Mucosa of descending colon (tissue), 3 donors: ENCODE data around the gene F12. TPM values are rescaled to one million over a fixed set of nuclear protein-coding genes. Genes with fewer than 3 reads are reported as not detected.
"Not testable (repeated sequence)": the region's sequence is repeated elsewhere in the genome, so short reads cannot be mapped to it uniquely, and the experiment has no call there.

Experiments
- ATAC-seq: fragments of 200-7000 bp; cut with Tn5 transposase; one replicate; pipeline ENCODE4 v1.9.1; 2020; ENCODE audit warnings: mild to moderate bottlenecking, moderate library complexity
- DNase-seq, 3 donors: peaks; one replicate each; pipeline ENCODE4 v3.0.0-alpha.2; 2020
- H3K36me3 ChIP-seq: fragments of 200-600 bp; one replicate; pipeline ENCODE4 v1.8.0; 2021; ENCODE audit warnings: low read depth, mild to moderate bottlenecking
- H3K4me1 ChIP-seq: fragments of 200-600 bp; one replicate; pipeline ENCODE4 v1.8.0; 2021; ENCODE audit warnings: low read depth, mild to moderate bottlenecking
- H3K4me3 ChIP-seq: fragments of 200-600 bp; one replicate; pipeline ENCODE4 v1.8.0; 2021; ENCODE audit warnings: mild to moderate bottlenecking
- H3K9me3 ChIP-seq: fragments of 200-600 bp; one replicate; pipeline ENCODE4 v1.8.0; 2021; ENCODE audit warnings: mild to moderate bottlenecking
- CTCF ChIP-seq: fragments of 200-600 bp; IDR thresholded peaks from one replicate; pipeline ENCODE4 v1.8.0; 2022; ENCODE audit warnings: antibody characterized with exemption, mild to moderate bottlenecking
- intact Hi-C, 2 donors: fragments of 100-400 bp; cut with DNase I in 1 of 2; cut with micrococcal nuclease in 1 of 2; formaldehyde crosslinking; loops; one replicate each; pipeline versions ENCODE4 v1.11.0 to v1.11.1; 2022; cut with DNase I, micrococcal nuclease
- total RNA-seq, 3 donors: library from RNA; stranded (reverse); fragmentation: NEBNext Ultra II Directional in 2 of 3; extraction: Animal tissue kit (Norgen Biotek cat#: 25700) in 2 of 3; gene quantifications; one replicate each; pipeline versions ENCODE4 v1.2.1 to v1.2.4, GENCODE V29; 2021 to 2023
- donor health status: DM: no; HTN: no; CAD: no; lungs with moderate emphysema.
- donor health status: DM: no; HTN: no; CAD: no.
- donor health status: DM: no; HTN: yes; CAD: no.

F12 gene
- total RNA-seq, 3 donors from 2014 or later: 3.0 to 9.2 (median 7.0) TPM

- no peak for TF ChIP-seq CTCF
- intact Hi-C loops: no loop called here
- H3K36me3 ChIP-seq: no peaks in the 10 kb centered on the region
- DNase-seq (no peak), ATAC-seq (peak; percentile 38)
- no peak overlapping the region for H3K4me3 ChIP-seq
- no peaks in the 10 kb centered on the region for H3K9me3 ChIP-seq
- no peaks in the 10 kb centered on the region for H3K4me1 ChIP-seq
Observed at GRCh38 chr5:177378884-177379883, 30.2 kb downstream of the F12 start.

GRCh38 chr5:177377851-177378776, 31.2 kb downstream of the F12 start:
- H3K4me1 ChIP-seq: no peaks in the 10 kb centered on the region

GRCh38 chr5:177376107-177376506, 33.3 kb downstream of the F12 start:
- Histone ChIP-seq H3K4me1 (peaks cover 3% of the 10 kb centered on the region), H3K4me3 (no peak overlapping the region), H3K9me3 (no peaks in the 10 kb centered on the region), H3K36me3 (no peaks in the 10 kb centered on the region)
- no peak for DNase-seq
- TF ChIP-seq CTCF: no peak
- intact Hi-C loops: no loop called here
- no peak for ATAC-seq

More at GRCh38 chr5:177377851-177378776, 31.2 kb downstream of the F12 start:
- no peak for TF ChIP-seq CTCF
- DNase-seq (no peak), ATAC-seq (no peak)
- intact Hi-C loops: no loop called here
- Histone ChIP-seq H3K36me3 (no peaks in the 10 kb centered on the region), H3K9me3 (no peaks in the 10 kb centered on the region), H3K4me3 (no peak overlapping the region)

- H3K36me3 ChIP-seq, ATAC-seq: not testable (repeated sequence)
Observed at GRCh38 chr5:177375516-177375915, 33.8 kb downstream of the F12 start.

GRCh38 chr5:177374211-177374610, 35.2 kb downstream of the F12 start:
- intact Hi-C loops: no loop called here
- Histone ChIP-seq H3K4me3 (no peak overlapping the region), H3K4me1 (peaks cover 8% of the 10 kb centered on the region), H3K9me3 (no peaks in the 10 kb centered on the region), H3K36me3 (no peaks in the 10 kb centered on the region)
- ATAC-seq (no peak), DNase-seq (no peak)
- TF ChIP-seq CTCF: no peak

More at GRCh38 chr5:177375516-177375915, 33.8 kb downstream of the F12 start:
- H3K9me3 ChIP-seq, DNase-seq, H3K4me3 ChIP-seq, H3K4me1 ChIP-seq, intact Hi-C loops: not testable (repeated sequence)
